PFSK-1 (cell line): ENCODE results near the gene RNF157.

Experiments
- POLR2AphosphoS5 ChIP-seq: IDR thresholded peaks from 2 replicates; pipeline ENCODE4 v1.6.1; 2012; ENCODE audit warnings: low read depth, mild to moderate bottlenecking, control low read depth, low read length, moderate library complexity
- REST ChIP-seq, 2 experiments: IDR thresholded peaks; 2 replicates each; pipeline versions ENCODE4 v1.6.1 to v1.8.0; 2011 to 2012; ENCODE audit warnings: low read depth in 2 of 2, low read length in 2 of 2, control low read depth in 1 of 2, inconsistent platforms in 1 of 2, mild to moderate bottlenecking in 1 of 2, moderate library complexity in 1 of 2; ENCODE audit not compliant: insufficient read depth in 1 of 2
- SIN3A ChIP-seq: IDR thresholded peaks from 2 replicates; pipeline ENCODE4 v1.6.1; 2012; ENCODE audit warnings: mild to moderate bottlenecking, low read length, moderate library complexity, borderline replicate concordance; ENCODE audit not compliant: insufficient read depth
- TAF1 ChIP-seq: IDR thresholded peaks from 2 replicates; pipeline ENCODE4 v1.6.1; 2012; ENCODE audit warnings: low read length, control low read depth, borderline replicate concordance; ENCODE audit not compliant: insufficient read depth

DNA sequence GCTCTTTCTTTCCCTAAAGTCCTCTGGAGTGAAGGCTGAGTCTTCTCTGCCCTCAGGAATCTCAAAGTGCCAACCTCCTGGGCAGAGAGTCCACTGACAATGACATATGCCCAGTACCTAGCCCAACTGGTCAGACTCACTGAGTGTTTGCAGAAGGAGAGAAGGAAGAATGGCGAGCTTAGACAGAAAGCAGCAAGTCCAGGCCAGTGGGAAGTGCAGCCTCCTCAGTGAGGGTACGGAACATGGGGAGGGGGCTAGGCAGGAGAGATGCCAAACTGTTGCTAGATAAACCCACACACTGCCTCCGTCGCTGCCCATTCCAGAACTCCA, 137.4 kb downstream of the RNF157 start:
- no peak for TF ChIP-seq POLR2AphosphoS5
- TF ChIP-seq SIN3A: no peak
- TF ChIP-seq REST (IDR thresholded peaks at IDR 0.05; ENCODE audit: insufficient read depth in 1 of 2, low read depth in 2 of 2, low read length in 2 of 2): no peak
- TF ChIP-seq TAF1: no peak
